Subcutaneous abdominal adipose tissue (tissue), 5 donors: Measurements from ENCODE around the gene HTT.

Experiments
- H3K27ac ChIP-seq: one replicate; pipeline ENCODE4 v1.7.0; 2013; ENCODE audit warnings: low read depth, mild to moderate bottlenecking, inconsistent platforms, low read length, moderate library complexity
- H3K27me3 ChIP-seq, 5 donors: one replicate each; pipeline ENCODE4 v1.7.0; 2013; ENCODE audit warnings: low read length in 5 of 5, inconsistent platforms in 1 of 5; ENCODE audit not compliant: control insufficient read depth in 5 of 5, insufficient read depth in 4 of 5
- H3K36me3 ChIP-seq, 5 donors: one replicate each; pipeline ENCODE4 v1.7.0; 2013; ENCODE audit warnings: low read length in 5 of 5; ENCODE audit not compliant: control insufficient read depth in 5 of 5, insufficient read depth in 5 of 5
- H3K4me1 ChIP-seq, 5 donors: one replicate each; pipeline ENCODE4 v1.7.0; 2013; ENCODE audit warnings: low read length in 5 of 5, mild to moderate bottlenecking in 3 of 5, moderate library complexity in 1 of 5; ENCODE audit not compliant: control insufficient read depth in 5 of 5, insufficient read depth in 5 of 5
- H3K4me3 ChIP-seq, 5 donors: one replicate each; pipeline ENCODE4 v1.7.0; 2013; ENCODE audit warnings: low read length in 5 of 5, low read depth in 1 of 5
- H3K9ac ChIP-seq, 5 donors: one replicate each; pipeline ENCODE4 v1.7.0; 2013; ENCODE audit warnings: low read length in 5 of 5, mild to moderate bottlenecking in 4 of 5, moderate library complexity in 3 of 5
- H3K9me3 ChIP-seq, 5 donors: one replicate each; pipeline ENCODE4 v1.7.0; 2013; ENCODE audit warnings: low read length in 5 of 5; ENCODE audit not compliant: control insufficient read depth in 5 of 5
- donor health status: healthy.
- donor health status: healthy.
- donor health status: healthy.
- donor health status: healthy.
- donor health status: healthy.

The HTT gene

GRCh38 chr4:3291969-3292570, 217.6 kb downstream of the HTT start:
- H3K4me1 ChIP-seq = peaks cover 1 to 44% (median 36%) of the 10 kb centered on the region in 5 donors
- peaks cover 0 to 2% (median 0%) of the 10 kb centered on the region in 5 donors for H3K9me3 ChIP-seq
- no peaks in the 10 kb centered on the region for H3K36me3 ChIP-seq
- peak overlapping the region in 4 of 5 donors; percentile 76 to 89 (median 85) for H3K9ac ChIP-seq
- peak overlapping the region; percentile 59 to 90 (median 81) for H3K4me3 ChIP-seq
- H3K27ac ChIP-seq = peak overlapping the region; percentile 71
- peaks cover 0 to 16% (median 8%) of the 10 kb centered on the region in 5 donors for H3K27me3 ChIP-seq

DNA sequence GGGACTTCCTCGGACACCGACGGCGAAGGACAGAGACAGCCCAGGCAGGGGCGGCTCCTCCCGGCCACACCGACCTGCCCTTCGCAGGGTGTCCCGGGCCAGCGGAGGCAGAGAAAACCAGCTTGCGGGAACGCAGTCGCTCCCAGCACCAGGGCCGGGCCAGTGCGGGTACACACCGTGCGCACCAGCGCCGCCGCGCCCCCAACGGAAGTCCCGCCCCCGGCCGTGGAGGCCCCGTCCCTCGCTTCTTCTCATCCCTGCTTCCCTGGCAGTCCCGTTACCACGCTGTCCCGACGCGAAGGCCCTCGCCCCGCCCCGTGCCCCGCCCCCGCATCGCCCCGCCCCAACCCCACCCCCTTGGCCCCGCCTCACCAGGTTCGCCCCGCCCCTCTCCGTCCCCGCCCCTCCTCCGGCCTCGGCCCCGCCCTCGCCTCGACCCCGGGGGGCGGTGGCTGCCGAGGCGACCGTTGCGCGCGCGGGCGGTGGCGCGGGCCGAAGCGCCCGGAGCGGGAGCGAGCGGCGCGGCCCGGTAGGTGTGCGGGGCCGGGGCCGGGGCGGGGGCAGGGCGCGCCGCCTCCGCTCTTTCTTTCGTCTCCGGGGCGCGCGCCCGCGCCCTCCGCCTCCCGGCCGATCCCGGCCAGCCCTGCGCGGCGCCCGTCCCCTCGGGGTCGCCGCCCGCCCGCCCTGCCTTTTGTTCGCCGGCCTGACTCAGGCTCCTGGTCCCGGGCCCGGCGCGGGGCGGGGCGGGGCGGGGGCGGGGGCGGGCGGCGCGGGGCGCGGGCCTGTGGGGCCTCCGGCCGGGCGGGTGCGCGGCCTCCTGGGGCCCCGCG, 218.3 kb downstream of the HTT start, which contains the start of gene RGS12:
TSS of gene RGS12 (plus strand) at position 451 of the 830 bp plus-strand sequence. CDS start 23,150 bp downstream, outside the sequence.
- Histone ChIP-seq H3K9me3 (peaks cover 0 to 7% (median 3%) of the 10 kb centered on the region in 5 donors), H3K27me3 (peaks cover 0 to 11% (median 8%) of the 10 kb centered on the region in 5 donors), H3K4me1 (peaks cover 1 to 40% (median 33%) of the 10 kb centered on the region in 5 donors), H3K9ac (peak within 1 kb of the TSS; percentile 19 to 92 (median 85)), H3K27ac (peak within 1 kb of the TSS; percentile 74), H3K36me3 (no peaks in the 10 kb centered on the region), H3K4me3 (peak within 1 kb of the TSS; percentile 71 to 90 (median 81))
